Hepatocyte (in vitro differentiated cells): ENCODE data around the gene TIMM22. TPM values are rescaled to one million over a fixed set of nuclear protein-coding genes. Genes with fewer than 3 reads are reported as not detected.
"Not testable (repeated sequence)": the region's sequence is repeated elsewhere in the genome, so short reads cannot be mapped to it uniquely, and the experiment has no call there.

Experiments
- DNase-seq: peaks from one replicate; pipeline ENCODE4 v3.0.0-alpha.2; 2016; ENCODE audit warnings: low spot score
- H2AFZ ChIP-seq: fragments of 200-600 bp; sonication (generic); 2 replicates; pipeline ENCODE4 v1.6.0; 2016; ENCODE audit warnings: antibody characterized with exemption, mild to moderate bottlenecking
- H3K27ac ChIP-seq: fragments of 200-600 bp; sonication (generic); 2 replicates; pipeline ENCODE4 v1.5.1; 2016; ENCODE audit warnings: mild to moderate bottlenecking
- H3K27me3 ChIP-seq: fragments of 200-600 bp; sonication (generic); 2 replicates; pipeline ENCODE4 v1.6.1; 2016
- H3K36me3 ChIP-seq: fragments of 200-600 bp; sonication (generic); replicated peaks from 2 replicates; pipeline ENCODE4 v1.5.1; 2016; ENCODE audit warnings: low read depth; ENCODE audit not compliant: insufficient read depth
- H3K4me1 ChIP-seq: fragments of 200-600 bp; sonication (generic); 2 replicates; pipeline ENCODE4 v1.5.1; 2016; ENCODE audit warnings: mild to moderate bottlenecking, moderate library complexity; ENCODE audit not compliant: insufficient read depth
- H3K4me2 ChIP-seq: fragments of 200-600 bp; sonication (generic); 2 replicates; pipeline ENCODE4 v1.6.0; 2016
- H3K4me3 ChIP-seq: fragments of 200-600 bp; sonication (generic); 2 replicates; pipeline ENCODE4 v1.5.1; 2016; ENCODE audit warnings: mild to moderate bottlenecking
- H3K79me2 ChIP-seq: fragments of 200-600 bp; sonication (generic); 2 replicates; pipeline ENCODE4 v1.6.0; 2017; ENCODE audit warnings: mild to moderate bottlenecking
- H3K9me2 ChIP-seq: fragments of 200-600 bp; sonication (generic); replicated peaks from 2 replicates; pipeline ENCODE4 v1.6.0; 2017; ENCODE audit warnings: mild to moderate bottlenecking; ENCODE audit not compliant: insufficient read depth
- H3K9me3 ChIP-seq: fragments of 200-600 bp; sonication (generic); 2 replicates; pipeline ENCODE4 v1.5.1; 2016; ENCODE audit warnings: low read depth, mild to moderate bottlenecking
- H4K20me1 ChIP-seq: fragments of 200-600 bp; sonication (generic); 2 replicates; pipeline ENCODE4 v1.6.0; 2016; ENCODE audit warnings: mild to moderate bottlenecking; ENCODE audit not compliant: insufficient read depth, poor library complexity, severe bottlenecking
- EZH2 ChIP-seq: fragments of 200-600 bp; sonication (generic); IDR thresholded peaks from 2 replicates; pipeline ENCODE4 v1.6.1; 2016; ENCODE audit warnings: antibody characterized with exemption, mild to moderate bottlenecking, borderline replicate concordance
- EZH2phosphoT487 ChIP-seq: fragments of 200-600 bp; sonication (generic); IDR thresholded peaks from one replicate; pipeline ENCODE4 v1.6.1; 2018; ENCODE audit warnings: antibody characterized with exemption, mild to moderate bottlenecking, low read depth, moderate library complexity; ENCODE audit not compliant: unreplicated experiment, severe bottlenecking
- WGBS: methylation state at CpG from one replicate; pipeline ENCODE4 v1.1.6; 2016; ENCODE audit warnings: low lambda C conversion rate; ENCODE audit errors: missing lambda C conversion rate; 5-methylcytosine and 5-hydroxymethylcytosine counted together
- polyA plus RNA-seq: library from polyadenylated mRNA; unstranded; fragments of >200 nt; fragmentation: Nextera tagmentation; extraction: Ambion mirVana; gene quantifications from 2 replicates; pipeline ENCODE4 v1.2.1, GENCODE V29; 2016
- total RNA-seq: library from RNA; depleted of rRNA; stranded (reverse); fragments of >200 nt; gene quantifications from 2 replicates; pipeline ENCODE4 v1.2.3, GENCODE V29; 2014
- TF ChIP-seq, protein P1 (sequence below): fragments of 200-600 bp; sonication (generic); IDR thresholded peaks from 2 replicates; pipeline ENCODE4 v1.5.1; 2016; ENCODE audit warnings: antibody characterized with exemption, mild to moderate bottlenecking; ENCODE audit not compliant: poor library complexity

The TIMM22 gene
- total and polyA plus RNA-seq, 2 experiments from 2014 or later, result 16.7 to 18.4 TPM

DNA sequence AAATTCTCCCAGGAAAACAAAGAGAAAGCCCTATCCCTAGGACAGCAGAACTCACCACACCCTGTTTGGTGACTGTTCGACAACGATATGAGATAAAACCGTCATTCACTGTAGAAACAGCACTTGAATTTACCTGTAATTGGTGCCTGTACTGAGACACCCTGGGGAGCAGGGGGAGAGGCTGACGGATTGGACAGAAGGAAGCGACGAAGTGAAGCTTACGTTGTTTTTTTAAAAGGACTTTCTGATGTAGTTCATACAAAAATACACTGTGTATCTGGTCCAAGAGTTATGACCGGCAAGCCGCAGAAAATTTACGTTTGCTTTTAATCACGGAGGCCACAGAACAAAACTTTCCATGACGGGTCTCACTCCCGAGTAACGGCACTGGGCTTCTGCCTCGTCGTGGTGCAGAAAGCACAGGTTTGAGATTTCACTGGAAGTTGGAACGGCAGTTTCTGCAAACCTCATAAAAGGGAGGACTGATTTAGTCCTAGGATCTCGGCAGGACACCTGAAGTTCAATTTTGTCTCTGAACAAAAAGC, 27.0 kb upstream of the TIMM22 start:
- no peaks in the 10 kb centered on the region for H3K9me3 ChIP-seq
- H3K4me1 ChIP-seq, result peaks cover 37% of the 10 kb centered on the region
- H3K4me3 ChIP-seq, result peak overlapping the region; percentile 16
- peak; percentile 60 for DNase-seq
- H3K4me2 ChIP-seq, result peak overlapping the region; percentile 77
- WGBS, result 15% methylated on average over 18 of the region's 18 CpGs
- no peaks in the 10 kb centered on the region for H3K9me2 ChIP-seq
- no peak overlapping the region for H2AFZ ChIP-seq
- peaks cover 95% of the 10 kb centered on the region for H3K79me2 ChIP-seq
- peak overlapping the region; percentile 92 for H3K27ac ChIP-seq
- no peaks in the 10 kb centered on the region for H3K27me3 ChIP-seq
- peaks cover 2% of the 10 kb centered on the region for H4K20me1 ChIP-seq
- TF ChIP-seq EZH2phosphoT487 (no peak), EZH2 (no peak)
- TF ChIP-seq, protein P1, sequence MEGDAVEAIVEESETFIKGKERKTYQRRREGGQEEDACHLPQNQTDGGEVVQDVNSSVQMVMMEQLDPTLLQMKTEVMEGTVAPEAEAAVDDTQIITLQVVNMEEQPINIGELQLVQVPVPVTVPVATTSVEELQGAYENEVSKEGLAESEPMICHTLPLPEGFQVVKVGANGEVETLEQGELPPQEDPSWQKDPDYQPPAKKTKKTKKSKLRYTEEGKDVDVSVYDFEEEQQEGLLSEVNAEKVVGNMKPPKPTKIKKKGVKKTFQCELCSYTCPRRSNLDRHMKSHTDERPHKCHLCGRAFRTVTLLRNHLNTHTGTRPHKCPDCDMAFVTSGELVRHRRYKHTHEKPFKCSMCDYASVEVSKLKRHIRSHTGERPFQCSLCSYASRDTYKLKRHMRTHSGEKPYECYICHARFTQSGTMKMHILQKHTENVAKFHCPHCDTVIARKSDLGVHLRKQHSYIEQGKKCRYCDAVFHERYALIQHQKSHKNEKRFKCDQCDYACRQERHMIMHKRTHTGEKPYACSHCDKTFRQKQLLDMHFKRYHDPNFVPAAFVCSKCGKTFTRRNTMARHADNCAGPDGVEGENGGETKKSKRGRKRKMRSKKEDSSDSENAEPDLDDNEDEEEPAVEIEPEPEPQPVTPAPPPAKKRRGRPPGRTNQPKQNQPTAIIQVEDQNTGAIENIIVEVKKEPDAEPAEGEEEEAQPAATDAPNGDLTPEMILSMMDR, result no peak
- H3K36me3 ChIP-seq, result no peaks in the 10 kb centered on the region

- peaks cover 7% of the 10 kb centered on the region for H4K20me1 ChIP-seq
- H3K27ac ChIP-seq, result peak overlapping the region; percentile 92
- no peaks in the 10 kb centered on the region for H3K9me3 ChIP-seq
- no peaks in the 10 kb centered on the region for H3K27me3 ChIP-seq
- H3K4me2 ChIP-seq, result peak overlapping the region; percentile 77
- no peaks in the 10 kb centered on the region for H3K9me2 ChIP-seq
- DNase-seq, result no peak
- peaks cover 97% of the 10 kb centered on the region for H3K79me2 ChIP-seq
- H2AFZ ChIP-seq, result no peak overlapping the region
- H3K36me3 ChIP-seq, result no peaks in the 10 kb centered on the region
- TF ChIP-seq, protein P1, result no peak
- no peak for TF ChIP-seq EZH2phosphoT487
- TF ChIP-seq EZH2, result no peak
- no peak overlapping the region for H3K4me3 ChIP-seq
- WGBS, result 48% methylated on average over 9 of the region's 9 CpGs
- H3K4me1 ChIP-seq, result peaks cover 39% of the 10 kb centered on the region
Measured at GRCh38 chr17:970364-970763, 26.6 kb upstream of the TIMM22 start.

DNA sequence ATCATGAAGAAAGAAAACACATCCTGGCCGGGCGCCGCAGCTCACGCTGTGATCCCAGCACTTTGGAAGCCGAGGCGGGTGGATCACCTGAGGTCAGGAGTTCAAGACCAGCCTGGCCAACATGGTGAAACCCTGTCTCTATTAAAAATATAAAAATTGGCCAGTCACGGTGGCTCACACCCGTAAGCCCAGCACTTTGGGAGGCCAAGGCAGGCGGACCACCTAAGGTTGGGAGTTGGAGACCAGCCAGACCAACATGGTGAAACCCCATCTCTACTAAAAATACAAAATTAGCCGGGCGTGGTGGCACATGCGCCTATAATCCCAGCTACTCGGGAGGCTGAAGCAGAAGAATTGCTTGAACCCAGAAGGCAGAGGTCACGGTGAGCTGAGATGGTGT, 25.1 kb upstream of the TIMM22 start:
- not testable (repeated sequence) for H3K9me2 ChIP-seq, H2AFZ ChIP-seq, H3K36me3 ChIP-seq, H3K27me3 ChIP-seq, H3K4me2 ChIP-seq, H3K4me3 ChIP-seq, DNase-seq, H3K27ac ChIP-seq, H3K9me3 ChIP-seq
- peaks cover 97% of the 10 kb centered on the region for H3K79me2 ChIP-seq
- H4K20me1 ChIP-seq, result peaks cover 20% of the 10 kb centered on the region
- WGBS, result 97% methylated on average over 14 of the region's 14 CpGs
- peaks cover 46% of the 10 kb centered on the region for H3K4me1 ChIP-seq

- Histone ChIP-seq H3K9me2 (no peaks in the 10 kb centered on the region), H2AFZ (no peak overlapping the region), H4K20me1 (peaks cover 26% of the 10 kb centered on the region), H3K36me3 (no peaks in the 10 kb centered on the region), H3K27me3 (no peaks in the 10 kb centered on the region), H3K4me1 (peaks cover 51% of the 10 kb centered on the region), H3K4me2 (no peak overlapping the region), H3K79me2 (peaks cover 97% of the 10 kb centered on the region), H3K4me3 (no peak overlapping the region), H3K9me3 (no peaks in the 10 kb centered on the region), H3K27ac (peak overlapping the region; percentile 73)
- no peak for DNase-seq
- 59% methylated on average over 12 of the region's 12 CpGs for WGBS
- TF ChIP-seq, protein P1, result no peak
- TF ChIP-seq EZH2 (no peak), EZH2phosphoT487 (no peak)
Measured at GRCh38 chr17:973053-973452, 23.9 kb upstream of the TIMM22 start.

DNA sequence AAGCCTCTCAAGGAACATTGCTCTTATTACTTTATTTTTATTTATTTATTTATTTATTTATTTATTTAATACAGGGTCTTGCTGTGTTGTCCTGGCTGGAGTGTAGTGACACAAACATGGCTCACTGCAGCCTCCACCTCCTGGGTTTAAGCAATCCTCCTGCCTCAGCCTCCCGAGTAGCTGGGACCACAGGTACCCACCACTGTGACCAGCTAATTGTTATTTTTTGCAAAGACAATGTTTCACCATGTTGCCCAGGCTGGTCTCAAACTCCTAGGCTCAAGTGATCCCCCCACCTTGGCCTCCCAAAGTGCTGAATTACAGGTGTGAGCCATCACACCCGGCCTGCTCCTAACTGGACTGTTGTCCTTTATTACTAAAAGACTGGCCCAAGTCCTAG, 22.2 kb upstream of the TIMM22 start:
- not testable (repeated sequence) for H3K9me3 ChIP-seq, H3K36me3 ChIP-seq, H2AFZ ChIP-seq, H3K4me3 ChIP-seq, H3K27me3 ChIP-seq, H3K9me2 ChIP-seq, DNase-seq
- peaks cover 36% of the 10 kb centered on the region for H3K4me1 ChIP-seq
- peak overlapping the region; percentile 77 for H3K4me2 ChIP-seq
- 92% methylated on average over 2 of the region's 2 CpGs for WGBS
- H4K20me1 ChIP-seq, result peaks cover 26% of the 10 kb centered on the region
- peak overlapping the region; percentile 94 for H3K27ac ChIP-seq
- peaks cover 90% of the 10 kb centered on the region for H3K79me2 ChIP-seq
